ENCODE results near the gene WDR87. TPM values are rescaled to one million over a fixed set of nuclear protein-coding genes. Genes with fewer than 3 reads are reported as not detected.

WDR87 gene
- total and polyA plus RNA-seq, 4 donors: not detected

- H3K4me1 ChIP-seq (ENCODE audit: control insufficient read depth in 4 of 4, insufficient read depth in 4 of 4, low read length in 3 of 4): peaks cover 0 to 5% (median 0%) of the 10 kb centered on the region in 4 donors
- TF ChIP-seq JUND (IDR thresholded peaks at IDR 0.05) (no peak), ZBTB33 (IDR thresholded peaks at IDR 0.05) (no peak), HNF4G (IDR thresholded peaks at IDR 0.05) (no peak), NR2F2 (IDR thresholded peaks at IDR 0.05) (no peak), RAD21 (IDR thresholded peaks at IDR 0.05) (no peak), RXRA (IDR thresholded peaks at IDR 0.05) (no peak), REST (IDR thresholded peaks at IDR 0.05) (no peak), SP1 (IDR thresholded peaks at IDR 0.05) (no peak), HNF4A (conservative IDR thresholded peaks at IDR 0.05) (no peak), CTCF (IDR thresholded peaks at IDR 0.05; ENCODE audit: low read depth, low read length, missing input control) (no peak), FOXA2 (IDR thresholded peaks at IDR 0.05) (no peak), TAF1 (conservative IDR thresholded peaks at IDR 0.05) (no peak), GABPA (IDR thresholded peaks at IDR 0.05 in 1 of 2, conservative IDR thresholded peaks at IDR 0.05 in 1 of 2) (no peak), ATF3 (IDR thresholded peaks at IDR 0.05) (no peak)
- no peaks in the 10 kb centered on the region for H3K27me3 ChIP-seq (ENCODE audit: control insufficient read depth in 4 of 4, insufficient read depth in 4 of 4, low read length in 3 of 4)
- H3K27ac ChIP-seq (ENCODE audit: low read depth in 1 of 2, low read length in 2 of 2): no peak overlapping the region
- H3K9ac ChIP-seq (ENCODE audit: low read depth in 1 of 2, low read length in 2 of 2): no peak overlapping the region
- no peaks in the 10 kb centered on the region for H3K9me3 ChIP-seq (ENCODE audit: control insufficient read depth in 4 of 4, low read length in 3 of 4)
- WGBS: 86% methylated on average over 12 of the region's 12 CpGs
- H3K4me3 ChIP-seq (ENCODE audit: low read depth in 1 of 3, low read length in 3 of 3): no peak overlapping the region
- H3K36me3 ChIP-seq (ENCODE audit: control insufficient read depth in 4 of 4, insufficient read depth in 3 of 4, low read depth in 1 of 4, low read length in 3 of 4): no peaks in the 10 kb centered on the region
- no peak for DNase-seq (ENCODE audit: low spot score)
These were observed 35.6 kb upstream of the WDR87 start for GRCh38 chr19:37941782-37942515.

- WGBS: 89% methylated on average over 1 of the region's 1 CpG
- no peaks in the 10 kb centered on the region for H3K27me3 ChIP-seq (ENCODE audit: control insufficient read depth in 4 of 4, insufficient read depth in 4 of 4, low read length in 3 of 4)
- peaks cover 4 to 36% (median 26%) of the 10 kb centered on the region in 4 donors for H3K4me1 ChIP-seq (ENCODE audit: control insufficient read depth in 4 of 4, insufficient read depth in 4 of 4, low read length in 3 of 4)
- no peak overlapping the region for H3K9ac ChIP-seq (ENCODE audit: low read depth in 1 of 2, low read length in 2 of 2)
- peaks cover 0 to 2% (median 0%) of the 10 kb centered on the region in 4 donors for H3K9me3 ChIP-seq (ENCODE audit: control insufficient read depth in 4 of 4, low read length in 3 of 4)
- no peak for TF ChIP-seq JUND (IDR thresholded peaks at IDR 0.05)
- H3K36me3 ChIP-seq (ENCODE audit: control insufficient read depth in 4 of 4, insufficient read depth in 3 of 4, low read depth in 1 of 4, low read length in 3 of 4): no peaks in the 10 kb centered on the region
- H3K4me3 ChIP-seq (ENCODE audit: low read depth in 1 of 3, low read length in 3 of 3): no peak overlapping the region
- DNase-seq (ENCODE audit: low spot score): no peak
- no peak overlapping the region for H3K27ac ChIP-seq (ENCODE audit: low read depth in 1 of 2, low read length in 2 of 2)
These were observed 32.0 kb upstream of the WDR87 start for GRCh38 chr19:37938353-37938752.
